Thymus (tissue), 11 donors: ENCODE measurements around the gene HIPK2. TPM values are rescaled to one million over a fixed set of nuclear protein-coding genes. Genes with fewer than 3 reads are reported as not detected.

Source experiments
- DNase-seq, 9 donors: peaks; one replicate each; pipeline ENCODE4 v3.0.0-alpha.2; 2013; ENCODE audit warnings: low spot score in 9 of 9, low read depth in 6 of 9, missing footprints in 1 of 9
- H3K27ac ChIP-seq, 2 donors: one replicate each; pipeline ENCODE4 v1.5.1; 2013; ENCODE audit warnings: control low read depth in 1 of 2, low read depth in 1 of 2, low read length in 1 of 2, mild to moderate bottlenecking in 1 of 2, moderate library complexity in 1 of 2
- H3K27me3 ChIP-seq, 2 donors: one replicate each; pipeline ENCODE4 v1.5.1; 2013; ENCODE audit warnings: low read length in 1 of 2; ENCODE audit not compliant: control insufficient read depth in 2 of 2, insufficient read depth in 1 of 2
- H3K36me3 ChIP-seq, 2 donors: one replicate each; pipeline ENCODE4 v1.5.1; 2013; ENCODE audit warnings: low read length in 1 of 2, mild to moderate bottlenecking in 1 of 2, moderate library complexity in 1 of 2; ENCODE audit not compliant: control insufficient read depth in 2 of 2, insufficient read depth in 2 of 2
- H3K4me1 ChIP-seq, 2 donors: one replicate each; pipeline ENCODE4 v1.5.1; 2013; ENCODE audit warnings: low read length in 2 of 2; ENCODE audit not compliant: control insufficient read depth in 2 of 2, insufficient read depth in 2 of 2
- H3K4me3 ChIP-seq, 2 donors: one replicate each; pipeline ENCODE4 v1.5.1; 2013; ENCODE audit warnings: low read length in 2 of 2, control low read depth in 1 of 2, mild to moderate bottlenecking in 1 of 2
- H3K9me3 ChIP-seq, 2 donors: one replicate each; pipeline ENCODE4 v1.5.1; 2013; ENCODE audit warnings: low read length in 1 of 2, mild to moderate bottlenecking in 1 of 2; ENCODE audit not compliant: control insufficient read depth in 2 of 2, insufficient read depth in 1 of 2
- WGBS: extraction: QIAGEN DNeasy Blood & Tissue Kit; methylation state at CpG from one replicate; pipeline ENCODE4 v1.1.7; 2013; 5-methylcytosine and 5-hydroxymethylcytosine counted together
- polyA plus RNA-seq: library from polyadenylated mRNA; stranded (reverse); fragments of 200-250 nt; gene quantifications from one replicate; pipeline ENCODE4 v1.2.3, GENCODE V29; 2013
- total RNA-seq: library from RNA; stranded (reverse); fragments of 120-200 nt; gene quantifications from one replicate; pipeline ENCODE4 v1.2.4, GENCODE V29; 2013
- donor health status: healthy.

HIPK2 gene
- total and polyA plus RNA-seq, 2 donors = 3.4 to 5.8 TPM

DNA sequence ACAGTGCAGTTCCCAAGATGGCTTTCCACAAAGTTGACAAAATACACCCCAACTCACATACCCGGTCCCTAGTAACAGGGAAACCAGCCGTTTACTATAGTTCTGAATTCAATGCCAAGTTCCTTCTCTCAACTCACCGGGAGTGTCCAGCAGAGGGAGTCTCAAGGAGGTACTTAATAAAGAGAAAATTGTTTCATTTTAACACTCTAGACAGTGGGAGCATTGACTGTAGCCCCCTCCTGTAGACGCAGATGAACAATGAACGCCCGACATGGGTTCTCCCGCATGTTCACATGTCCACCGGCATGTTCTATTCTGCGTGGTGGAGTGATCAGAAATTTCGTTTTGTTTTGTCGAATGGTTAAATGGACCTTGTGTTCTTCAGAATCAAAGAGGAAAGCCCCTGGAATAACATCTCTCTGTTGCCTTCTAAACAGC, 1.9 kb downstream of the HIPK2 start:
- DNase-seq = peak in 7 of 9 donors; percentile 39 to 81 (median 48)
- 4% methylated on average over 11 of the region's 11 CpGs for WGBS
- no peaks in the 10 kb centered on the region for H3K9me3 ChIP-seq
- peaks cover 0 to 6% of the 10 kb centered on the region in 2 donors for H3K36me3 ChIP-seq
- peak overlapping the region; percentile 68 to 97 for H3K4me3 ChIP-seq
- peaks cover 6 to 8% of the 10 kb centered on the region in 2 donors for H3K27me3 ChIP-seq
- peaks cover 13 to 26% of the 10 kb centered on the region in 2 donors for H3K4me1 ChIP-seq
- H3K27ac ChIP-seq = peak overlapping the region; percentile 31 to 93

DNA sequence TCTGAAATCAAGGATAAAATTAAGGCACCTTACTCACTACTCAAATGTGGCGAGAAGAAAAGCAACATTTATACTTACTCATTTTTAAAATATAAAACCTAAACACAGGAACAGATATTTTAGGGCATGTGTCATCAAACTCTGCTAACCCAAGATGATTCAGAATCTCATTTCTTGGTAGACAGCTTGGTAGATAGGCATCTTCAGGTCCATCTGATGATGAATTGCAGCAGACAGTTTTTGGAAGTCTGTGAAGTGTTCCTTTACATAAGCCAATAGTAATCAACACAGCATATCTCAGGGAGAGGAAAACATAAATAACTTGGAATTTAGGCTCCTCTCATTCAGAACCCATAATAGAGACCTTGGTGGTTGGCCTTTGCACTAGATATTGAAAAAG, 3.4 kb downstream of the HIPK2 start:
- Histone ChIP-seq H3K4me3 (no peak overlapping the region), H3K4me1 (peaks cover 13 to 32% of the 10 kb centered on the region in 2 donors), H3K27ac (no peak overlapping the region), H3K9me3 (no peaks in the 10 kb centered on the region), H3K36me3 (peaks cover 0 to 18% of the 10 kb centered on the region in 2 donors), H3K27me3 (peaks cover under 1 to 3% of the 10 kb centered on the region in 2 donors)
- no peak for DNase-seq
- WGBS = 97% methylated on average over 1 of the region's 1 CpG

DNA sequence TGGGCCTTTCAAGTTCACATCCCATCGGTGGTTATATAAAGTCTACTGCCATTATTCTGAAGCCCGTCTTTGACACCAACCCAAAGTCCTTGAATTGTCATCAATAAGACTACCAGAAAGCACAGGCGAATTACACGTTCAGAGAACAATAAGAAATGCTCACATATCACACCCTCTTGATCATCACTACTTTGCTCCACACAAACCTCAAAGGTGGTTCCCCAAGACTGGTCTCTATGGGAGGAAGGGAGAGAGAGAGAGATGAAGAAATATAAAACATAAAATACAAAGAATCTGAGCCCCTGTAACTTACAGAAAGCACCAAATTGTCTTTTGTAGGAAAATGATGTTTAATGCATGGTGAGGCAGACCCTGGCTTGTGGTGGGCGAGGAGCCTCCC, 4.4 kb downstream of the HIPK2 start:
- Histone ChIP-seq H3K36me3 (peaks cover 0 to 22% of the 10 kb centered on the region in 2 donors), H3K9me3 (no peaks in the 10 kb centered on the region), H3K4me3 (no peak overlapping the region), H3K27ac (no peak overlapping the region), H3K27me3 (no peaks in the 10 kb centered on the region), H3K4me1 (peaks cover 16 to 37% of the 10 kb centered on the region in 2 donors)
- DNase-seq = no peak
- WGBS = 95% methylated on average over 5 of the region's 5 CpGs

DNA sequence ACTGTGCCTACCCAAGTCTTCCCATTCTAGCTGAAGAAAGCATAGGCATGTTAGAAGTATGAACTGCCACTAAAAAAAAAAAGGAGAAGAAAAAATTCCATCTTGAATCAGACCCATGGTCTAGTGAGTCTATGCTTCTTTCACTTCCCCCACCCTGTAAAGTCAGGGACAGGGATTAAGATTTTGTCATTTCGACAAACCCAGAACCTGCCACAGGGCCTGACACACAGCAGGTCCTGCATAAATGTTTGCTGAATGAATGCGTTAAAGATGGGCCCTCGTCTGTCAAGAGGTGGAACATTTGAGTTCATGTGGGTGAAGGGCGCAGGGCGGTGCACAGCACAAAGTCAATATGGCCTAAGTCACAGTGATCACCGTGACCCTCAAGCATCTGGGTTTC, 4.9 kb downstream of the HIPK2 start:
- H3K27me3 ChIP-seq = no peaks in the 10 kb centered on the region
- no peak overlapping the region for H3K4me3 ChIP-seq
- no peak for DNase-seq
- peaks cover 20 to 42% of the 10 kb centered on the region in 2 donors for H3K4me1 ChIP-seq
- WGBS = 98% methylated on average over 6 of the region's 6 CpGs
- H3K36me3 ChIP-seq = peaks cover 0 to 22% of the 10 kb centered on the region in 2 donors
- no peaks in the 10 kb centered on the region for H3K9me3 ChIP-seq
- no peak overlapping the region for H3K27ac ChIP-seq

DNA sequence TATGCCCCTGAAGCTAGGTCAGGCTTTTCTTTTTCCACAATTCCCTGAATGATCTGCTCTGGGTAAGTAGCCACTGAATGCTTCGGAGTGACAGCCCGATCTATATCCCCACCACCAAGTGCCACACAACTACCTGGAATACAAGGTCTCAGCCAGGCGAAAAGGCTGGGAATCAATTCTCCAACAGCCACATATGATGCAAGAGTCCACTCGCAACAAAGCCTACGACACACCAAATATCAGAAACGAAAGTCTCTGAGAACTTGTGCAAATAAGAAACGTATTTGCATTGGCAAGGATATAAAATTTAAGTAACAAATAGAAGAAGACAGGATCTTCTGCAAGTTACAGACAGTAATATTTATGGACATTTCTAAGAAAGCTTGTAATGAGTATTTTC, 5.7 kb downstream of the HIPK2 start:
- 97% methylated on average over 7 of the region's 7 CpGs for WGBS
- no peak overlapping the region for H3K4me3 ChIP-seq
- H3K27ac ChIP-seq = no peak overlapping the region
- H3K9me3 ChIP-seq = no peaks in the 10 kb centered on the region
- H3K36me3 ChIP-seq = peaks cover 0 to 22% of the 10 kb centered on the region in 2 donors
- peaks cover 27 to 50% of the 10 kb centered on the region in 2 donors for H3K4me1 ChIP-seq
- no peak for DNase-seq
- H3K27me3 ChIP-seq = no peaks in the 10 kb centered on the region

DNA sequence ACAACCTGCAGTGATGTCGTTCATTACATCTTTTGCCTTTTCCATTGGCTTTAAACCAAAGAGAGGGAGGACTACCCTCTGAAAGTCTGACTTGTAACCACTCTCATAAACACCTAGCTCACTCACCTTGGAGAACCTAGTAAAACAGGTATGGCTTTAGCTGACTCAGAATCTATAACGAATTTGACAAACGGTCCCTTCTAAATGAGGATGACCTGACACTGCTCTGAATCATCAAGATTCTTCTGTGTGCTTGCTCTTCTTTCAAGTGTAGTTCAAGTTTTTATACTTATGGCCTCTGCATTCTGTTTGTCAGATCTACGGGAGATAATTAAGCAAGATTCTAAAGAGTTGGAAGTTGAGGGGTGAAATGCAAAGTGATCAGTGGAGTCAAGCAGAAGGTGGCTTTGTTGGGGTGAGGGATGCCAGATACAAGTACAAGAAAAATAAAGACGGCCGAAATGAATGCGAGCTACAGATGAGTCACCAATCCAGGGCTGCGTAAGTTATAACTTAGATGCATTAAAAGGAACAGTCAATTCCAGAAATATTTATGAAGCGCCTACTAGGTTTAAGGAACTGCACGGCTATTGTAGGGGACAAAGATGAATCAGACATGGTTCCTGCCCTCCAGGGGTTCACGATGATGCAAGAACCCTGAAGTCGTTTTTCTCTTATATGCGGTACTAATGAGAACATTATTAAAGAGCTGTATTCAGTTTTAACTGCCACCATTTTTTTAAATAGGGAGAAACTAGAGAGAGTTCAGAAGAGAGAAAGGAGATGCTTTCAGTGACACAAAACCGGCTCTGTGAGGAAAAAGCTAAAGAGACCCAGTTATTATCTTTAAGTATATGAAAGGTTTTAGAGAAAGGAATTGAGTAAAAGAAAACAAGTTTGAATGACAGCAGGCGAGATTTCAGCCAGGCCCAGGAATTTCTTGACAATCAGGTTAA, 6.5 kb downstream of the HIPK2 start:
- 96% methylated on average over 15 of the region's 15 CpGs for WGBS
- H3K4me1 ChIP-seq = peaks cover 31 to 57% of the 10 kb centered on the region in 2 donors
- H3K27ac ChIP-seq = no peak overlapping the region
- H3K4me3 ChIP-seq = no peak overlapping the region
- peaks cover 0 to 22% of the 10 kb centered on the region in 2 donors for H3K36me3 ChIP-seq
- H3K27me3 ChIP-seq = no peaks in the 10 kb centered on the region
- no peak for DNase-seq
- no peaks in the 10 kb centered on the region for H3K9me3 ChIP-seq

DNA sequence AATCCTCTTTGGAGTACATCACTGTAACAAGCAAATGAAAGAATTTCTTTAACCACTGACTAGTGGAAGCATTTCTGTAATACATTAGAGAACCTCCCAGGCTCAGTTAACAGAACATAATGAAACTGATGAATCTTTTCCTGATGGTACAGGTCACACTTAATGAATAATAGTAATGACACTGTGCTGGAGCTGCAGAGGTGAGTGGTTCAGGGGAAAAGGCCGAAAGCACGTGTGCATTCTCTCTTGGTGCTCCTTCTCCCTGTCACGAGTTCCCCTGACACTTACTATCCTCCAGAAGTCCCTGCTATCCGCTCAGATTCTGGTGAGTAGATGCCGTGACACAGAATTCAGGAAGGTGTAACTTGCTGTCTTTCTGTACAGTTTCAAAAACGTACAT, 8.0 kb downstream of the HIPK2 start:
- 98% methylated on average over 6 of the region's 6 CpGs for WGBS
- H3K27me3 ChIP-seq = no peaks in the 10 kb centered on the region
- H3K27ac ChIP-seq = no peak overlapping the region

DNA sequence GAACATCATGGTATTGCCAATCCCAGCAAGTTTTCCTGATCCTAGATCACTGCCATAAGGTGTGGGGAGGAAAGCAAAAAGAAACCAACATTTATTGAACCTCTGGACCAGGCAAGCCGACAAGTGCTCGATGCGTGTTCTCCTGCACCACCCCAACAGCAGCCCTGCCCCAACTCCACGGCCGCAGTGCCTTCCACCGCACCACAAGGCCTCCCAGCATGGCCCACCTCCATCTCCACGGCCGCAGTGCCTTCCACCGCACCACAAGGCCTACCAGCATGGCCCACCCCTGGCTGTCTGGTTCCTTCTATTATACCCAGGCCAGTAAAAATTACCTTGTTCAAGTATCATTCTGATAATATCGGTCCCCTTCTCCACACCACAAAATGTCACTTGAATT, 8.7 kb downstream of the HIPK2 start:
- peak overlapping the region; percentile 66 to 89 for H3K27ac ChIP-seq
- H3K27me3 ChIP-seq = no peaks in the 10 kb centered on the region
- no peak for DNase-seq
- peaks cover 29 to 44% of the 10 kb centered on the region in 2 donors for H3K4me1 ChIP-seq
- no peaks in the 10 kb centered on the region for H3K9me3 ChIP-seq
- 97% methylated on average over 10 of the region's 10 CpGs for WGBS
- H3K4me3 ChIP-seq = no peak overlapping the region
- H3K36me3 ChIP-seq = peaks cover 0 to 22% of the 10 kb centered on the region in 2 donors

More for the DNA sequence above, 8.0 kb downstream of the HIPK2 start:
- Histone ChIP-seq H3K4me3 (no peak overlapping the region), H3K36me3 (peaks cover 0 to 22% of the 10 kb centered on the region in 2 donors), H3K9me3 (no peaks in the 10 kb centered on the region), H3K4me1 (peaks cover 25 to 45% of the 10 kb centered on the region in 2 donors)
- DNase-seq = no peak

DNA sequence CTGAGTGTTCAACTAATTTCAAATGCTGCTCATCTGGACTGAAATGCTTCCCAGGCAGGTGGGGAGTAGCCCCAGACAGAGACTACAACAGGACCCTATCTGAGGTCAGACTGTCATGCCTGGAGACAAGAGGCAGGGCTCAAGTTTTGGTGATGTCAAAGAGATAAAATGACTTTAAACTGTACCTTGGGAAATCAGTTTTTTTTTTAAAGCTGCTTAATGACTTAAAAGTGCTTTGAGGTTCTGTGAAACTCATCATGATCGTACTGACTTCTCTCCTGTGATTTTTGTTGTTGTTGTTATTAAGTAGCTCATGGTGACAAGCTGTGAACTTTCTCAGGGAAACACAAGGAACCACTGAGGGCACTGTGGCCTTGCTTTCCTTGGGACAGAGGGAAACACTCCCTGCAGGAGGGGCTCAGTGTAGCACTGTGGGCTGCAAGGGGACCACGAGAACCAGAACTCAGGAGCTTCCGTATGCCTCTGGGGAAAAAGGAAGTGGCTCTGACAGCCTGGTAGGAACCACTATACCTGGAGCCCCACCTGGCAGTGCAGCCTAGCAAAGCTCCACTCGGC, 9.5 kb downstream of the HIPK2 start:
- no peak for DNase-seq
- peaks cover 29 to 43% of the 10 kb centered on the region in 2 donors for H3K4me1 ChIP-seq
- WGBS = 56% methylated on average over 4 of the region's 4 CpGs
- peaks cover 0 to 22% of the 10 kb centered on the region in 2 donors for H3K36me3 ChIP-seq
- no peak overlapping the region for H3K4me3 ChIP-seq
- no peaks in the 10 kb centered on the region for H3K27me3 ChIP-seq
- H3K9me3 ChIP-seq = no peaks in the 10 kb centered on the region
- H3K27ac ChIP-seq = peak overlapping the region; percentile 89 to 93
